HepG2 (cell line): ENCODE results near the gene DOCK3. TPM values are rescaled to one million over a fixed set of nuclear protein-coding genes. Genes with fewer than 3 reads are reported as not detected.

Source experiments
- ATAC-seq: fragments of 200-7000 bp; cut with Tn5 transposase; 3 replicates; pipeline ENCODE4 v1.9.1; 2020; ENCODE audit warnings: mild to moderate bottlenecking, moderate library complexity
- BruUV-seq: library from RNA; stranded (reverse); fragments of 400-500 nt; replicated peaks from 2 replicates; lab custom pipeline; 2021; lab: Mats Ljungman, UMichigan
- CTCF ChIA-PET: fragments of 300-600 bp; formaldehyde crosslinking; extraction: SDS; loops from one replicate; lab custom pipeline; 2021; ENCODE audit warnings: low total read pairs, inconsistent platforms, low intra/inter-chr PET ratio; lab: Yijun Ruan, JAX
- POLR2A ChIA-PET: fragments of 350-600 bp; sonication (Branson Sonifier 250); formaldehyde crosslinking; loops from one replicate; lab custom pipeline; 2020; ENCODE audit warnings: antibody characterized with exemption, inconsistent platforms; lab: Yijun Ruan, JAX
- DNase-seq: peaks from one replicate; pipeline ENCODE4 v3.0.0-alpha.2; 2015; ENCODE audit warnings: low spot score
- FAIRE-seq: peaks from 3 replicates; lab custom pipeline; 2011; peaks lifted over from hg19 to GRCh38; lab: Jason Lieb, UNC
- H2AFZ ChIP-seq: one replicate; pipeline ENCODE4 v1.6.1; 2011; ENCODE audit warnings: low read length, inconsistent platforms
- H3K27ac ChIP-seq: fragments of 300-600 bp; 3 replicates; pipeline ENCODE4 v1.8.0; 2011; ENCODE audit warnings: mixed run types, mild to moderate bottlenecking, mixed read lengths, low read length, inconsistent platforms; ENCODE audit not compliant: insufficient read depth; ENCODE audit errors: extremely low read length
- H3K27me3 ChIP-seq, 2 experiments: fragments of 200-600 bp in 1 of 2; 2 replicates in 1 of 2; 3 replicates in 1 of 2; pipeline versions ENCODE4 v1.6.0 to v1.8.0; 2011; ENCODE audit warnings: low read length in 2 of 2, mild to moderate bottlenecking in 2 of 2, moderate library complexity in 2 of 2, inconsistent platforms in 1 of 2; ENCODE audit not compliant: insufficient read depth in 2 of 2, control insufficient read depth in 1 of 2
- H3K36me3 ChIP-seq, 2 experiments: fragments of 200-600 bp in 1 of 2; replicated peaks in 1 of 2; 2 replicates in 1 of 2; 3 replicates in 1 of 2; pipeline versions ENCODE4 v1.5.1 to v1.8.0; 2011; ENCODE audit warnings: low read length in 2 of 2, inconsistent platforms in 1 of 2; ENCODE audit not compliant: insufficient read depth in 2 of 2, control insufficient read depth in 1 of 2
- H3K4me1 ChIP-seq: 2 replicates; pipeline ENCODE4 v1.5.1; 2012; ENCODE audit warnings: low read length, inconsistent platforms; ENCODE audit not compliant: insufficient read depth
- H3K4me2 ChIP-seq: 2 replicates; pipeline ENCODE4 v1.6.0; 2011; ENCODE audit warnings: low read depth, low read length, inconsistent platforms
- H3K4me3 ChIP-seq, 3 experiments: fragments of 200-600 bp in 1 of 3; sonication (generic), shearing (Covaris generic) in 1 of 3; replicated peaks in 1 of 3; 2 replicates each; pipeline ENCODE4 v1.5.1; 2011 to 2016; ENCODE audit warnings: low read length in 3 of 3, inconsistent platforms in 2 of 3, low read depth in 2 of 3, mild to moderate bottlenecking in 2 of 3, control low read depth in 1 of 3, mixed read lengths in 1 of 3; ENCODE audit not compliant: insufficient read depth in 1 of 3
- H3K79me2 ChIP-seq: one replicate; pipeline ENCODE4 v1.6.1; 2011; ENCODE audit warnings: low read length, inconsistent platforms; ENCODE audit not compliant: insufficient read depth
- H3K9ac ChIP-seq: 2 replicates; pipeline ENCODE4 v1.6.0; 2011; ENCODE audit warnings: mild to moderate bottlenecking, low read depth, low read length, inconsistent platforms; ENCODE audit not compliant: insufficient read depth
- H3K9me3 ChIP-seq: 2 replicates; pipeline ENCODE4 v1.5.1; 2012; ENCODE audit warnings: mild to moderate bottlenecking, low read length
- H4K20me1 ChIP-seq: 2 replicates; pipeline ENCODE4 v1.6.0; 2011; ENCODE audit warnings: inconsistent platforms, mild to moderate bottlenecking, low read length, moderate library complexity; ENCODE audit not compliant: insufficient read depth
- ADNP ChIP-seq: sonication (generic); formaldehyde crosslinking; IDR thresholded peaks from 2 replicates; pipeline ENCODE4 v1.4.0; 2020; ENCODE audit warnings: missing genetic modification reagents
- CEBPB ChIP-seq: IDR thresholded peaks from 2 replicates; pipeline ENCODE4 v1.6.1; 2011; ENCODE audit warnings: low read depth, low read length, improper control_type of control experiment, borderline replicate concordance
- ELF3 ChIP-seq: IDR thresholded peaks from 2 replicates; pipeline ENCODE4 v1.6.1; 2016; ENCODE audit warnings: missing genetic modification reagents, missing compliant biosample characterization
- FOXA1 ChIP-seq, 2 experiments: fragments of 450-650 bp in 1 of 2; sonication (generic) in 1 of 2; formaldehyde crosslinking in 1 of 2; IDR thresholded peaks; 2 replicates each; pipeline versions ENCODE4 v1.4.0 to v1.6.1; 2016 to 2020; ENCODE audit warnings: missing genetic modification reagents in 1 of 2
- PAF1 ChIP-seq: IDR thresholded peaks from 2 replicates; pipeline ENCODE4 v1.6.1; 2016; ENCODE audit warnings: missing genetic modification reagents, missing compliant biosample characterization
- ZNF564 ChIP-seq: sonication (generic); formaldehyde crosslinking; IDR thresholded peaks from 2 replicates; pipeline ENCODE4 v1.8.1; 2023; ENCODE audit warnings: mild to moderate bottlenecking, missing genetic modification reagents
- WGBS: methylation state at CpG from one replicate; pipeline ENCODE4 v1.1.6; 2017; ENCODE audit warnings: low lambda C conversion rate; 5-methylcytosine and 5-hydroxymethylcytosine counted together
- in situ Hi-C: cut with HindIII; loops from 2 replicates; pipeline ENCODE4 v1.10.0; 2017; ENCODE audit warnings: low pct_unique_long_range_greater_than_20kb; ENCODE audit not compliant: extremely low pct_ligation_motif_present
- intact Hi-C: fragments of 100-400 bp; cut with micrococcal nuclease; formaldehyde crosslinking; loops from one replicate; pipeline ENCODE4 v1.10.0; 2022; ENCODE audit not compliant: unreplicated experiment
- polyA plus RNA-seq, 8 experiments: library from polyadenylated mRNA; depleted of rRNA in 3 of 8; stranded (reverse) in 7 of 8; unstranded in 1 of 8; fragments of >200 nt; fragmentation: Illumina TruSeq in 4 of 8; extraction: Trizol in 4 of 8; gene quantifications; 2 replicates each; pipeline versions ENCODE4 v1.2.1 to v1.2.3, GENCODE V29; 2011 to 2016; ENCODE audit warnings: low read depth in 4 of 8, missing spikeins in 1 of 8, mixed read lengths in 1 of 8; ENCODE audit not compliant: insufficient read depth in 1 of 8
- total RNA-seq, 5 experiments: library from RNA; depleted of rRNA; stranded (reverse); fragments of >200 nt; fragmentation: Illumina TruSeq; extraction: Trizol; gene quantifications; 2 replicates each; pipeline ENCODE4 v1.2.3, GENCODE V29; 2016; ENCODE audit warnings: low read depth in 1 of 5
- TF ChIP-seq, protein P1 (sequence below): sonication (generic); formaldehyde crosslinking; IDR thresholded peaks from 2 replicates; pipeline ENCODE4 v1.4.0; 2020; ENCODE audit warnings: mild to moderate bottlenecking, missing genetic modification reagents, borderline replicate concordance
- TF ChIP-seq, protein P2 (sequence below): sonication (generic); formaldehyde crosslinking; IDR thresholded peaks from 2 replicates; pipeline ENCODE4 v1.4.0; 2020; ENCODE audit warnings: missing genetic modification reagents
- TF ChIP-seq, protein P3 (sequence below): sonication (generic); formaldehyde crosslinking; IDR thresholded peaks from 2 replicates; pipeline ENCODE4 v1.5.1; 2020; ENCODE audit warnings: mild to moderate bottlenecking, missing genetic modification reagents, borderline replicate concordance
- TF ChIP-seq, protein P4 (sequence below): sonication (generic); formaldehyde crosslinking; IDR thresholded peaks from 2 replicates; pipeline ENCODE4 v1.5.0; 2020; ENCODE audit warnings: missing genetic modification reagents

The DOCK3 gene
- total and polyA plus RNA-seq, 2 of the 13 experiments (the other 11 are each of a cell fraction or from before 2014, with no cell fraction given), result not detected

DNA sequence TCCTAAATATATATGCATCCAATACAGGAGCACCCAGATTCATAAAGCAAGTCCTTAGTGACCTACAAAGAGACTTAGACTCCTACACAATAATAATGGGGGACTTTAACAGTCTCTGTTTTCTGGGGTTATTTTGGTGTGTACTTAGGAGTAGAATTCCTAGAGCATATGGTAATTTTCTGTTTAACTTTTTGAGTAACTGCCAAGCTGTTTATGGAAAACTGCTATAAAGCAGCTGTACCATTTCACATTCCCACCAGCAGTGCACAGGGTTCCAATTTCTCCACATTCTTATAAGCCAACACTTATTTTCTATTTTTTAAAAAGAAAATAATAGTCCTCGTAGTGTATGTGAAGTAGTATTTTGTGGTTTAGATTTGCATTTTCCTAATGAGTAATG lies 68.9 kb downstream of the DOCK3 start:
- Histone ChIP-seq H3K4me2 (no peak overlapping the region), H2AFZ (no peak overlapping the region), H3K27ac (no peak overlapping the region), H3K9me3 (no peaks in the 10 kb centered on the region), H3K4me1 (no peaks in the 10 kb centered on the region), H3K79me2 (no peaks in the 10 kb centered on the region), H3K4me3 (no peak overlapping the region), H3K9ac (no peak overlapping the region), H3K36me3 (no peaks in the 10 kb centered on the region), H4K20me1 (no peaks in the 10 kb centered on the region), H3K27me3 (peaks cover 0 to 4% of the 10 kb centered on the region in 2 experiments; a peak in 2 of 5 replicates)
- FAIRE-seq (no peak), ATAC-seq (no peak), DNase-seq (no peak)
- WGBS, result 6% methylated on average over 1 of the region's 1 CpG
- in situ Hi-C loops (no loop called here), intact Hi-C loops (no loop called here)
- POLR2A ChIA-PET, result no interaction called here
- CTCF ChIA-PET, result no interaction called here
- BruUV-seq, result no TSS peak
- no peak for TF ChIP-seq ZNF564 (CRISPR knock-in tag)
- TF ChIP-seq, protein P1, sequence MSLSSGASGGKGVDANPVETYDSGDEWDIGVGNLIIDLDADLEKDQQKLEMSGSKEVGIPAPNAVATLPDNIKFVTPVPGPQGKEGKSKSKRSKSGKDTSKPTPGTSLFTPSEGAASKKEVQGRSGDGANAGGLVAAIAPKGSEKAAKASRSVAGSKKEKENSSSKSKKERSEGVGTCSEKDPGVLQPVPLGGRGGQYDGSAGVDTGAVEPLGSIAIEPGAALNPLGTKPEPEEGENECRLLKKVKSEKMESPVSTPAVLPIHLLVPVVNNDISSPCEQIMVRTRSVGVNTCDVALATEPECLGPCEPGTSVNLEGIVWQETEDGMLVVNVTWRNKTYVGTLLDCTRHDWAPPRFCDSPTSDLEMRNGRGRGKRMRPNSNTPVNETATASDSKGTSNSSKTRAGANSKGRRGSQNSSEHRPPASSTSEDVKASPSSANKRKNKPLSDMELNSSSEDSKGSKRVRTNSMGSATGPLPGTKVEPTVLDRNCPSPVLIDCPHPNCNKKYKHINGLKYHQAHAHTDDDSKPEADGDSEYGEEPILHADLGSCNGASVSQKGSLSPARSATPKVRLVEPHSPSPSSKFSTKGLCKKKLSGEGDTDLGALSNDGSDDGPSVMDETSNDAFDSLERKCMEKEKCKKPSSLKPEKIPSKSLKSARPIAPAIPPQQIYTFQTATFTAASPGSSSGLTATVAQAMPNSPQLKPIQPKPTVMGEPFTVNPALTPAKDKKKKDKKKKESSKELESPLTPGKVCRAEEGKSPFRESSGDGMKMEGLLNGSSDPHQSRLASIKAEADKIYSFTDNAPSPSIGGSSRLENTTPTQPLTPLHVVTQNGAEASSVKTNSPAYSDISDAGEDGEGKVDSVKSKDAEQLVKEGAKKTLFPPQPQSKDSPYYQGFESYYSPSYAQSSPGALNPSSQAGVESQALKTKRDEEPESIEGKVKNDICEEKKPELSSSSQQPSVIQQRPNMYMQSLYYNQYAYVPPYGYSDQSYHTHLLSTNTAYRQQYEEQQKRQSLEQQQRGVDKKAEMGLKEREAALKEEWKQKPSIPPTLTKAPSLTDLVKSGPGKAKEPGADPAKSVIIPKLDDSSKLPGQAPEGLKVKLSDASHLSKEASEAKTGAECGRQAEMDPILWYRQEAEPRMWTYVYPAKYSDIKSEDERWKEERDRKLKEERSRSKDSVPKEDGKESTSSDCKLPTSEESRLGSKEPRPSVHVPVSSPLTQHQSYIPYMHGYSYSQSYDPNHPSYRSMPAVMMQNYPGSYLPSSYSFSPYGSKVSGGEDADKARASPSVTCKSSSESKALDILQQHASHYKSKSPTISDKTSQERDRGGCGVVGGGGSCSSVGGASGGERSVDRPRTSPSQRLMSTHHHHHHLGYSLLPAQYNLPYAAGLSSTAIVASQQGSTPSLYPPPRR (CRISPR knock-in tag), result no peak
- TF ChIP-seq ADNP (CRISPR knock-in tag), result no peak
- no peak for TF ChIP-seq CEBPB
- TF ChIP-seq PAF1 (CRISPR knock-in tag), result no peak
- no peak for TF ChIP-seq FOXA1 (IDR thresholded peaks at IDR 0.05)
- no peak for TF ChIP-seq FOXA1 (CRISPR knock-in tag; IDR thresholded peaks at IDR 0.05)
- TF ChIP-seq, protein P2, sequence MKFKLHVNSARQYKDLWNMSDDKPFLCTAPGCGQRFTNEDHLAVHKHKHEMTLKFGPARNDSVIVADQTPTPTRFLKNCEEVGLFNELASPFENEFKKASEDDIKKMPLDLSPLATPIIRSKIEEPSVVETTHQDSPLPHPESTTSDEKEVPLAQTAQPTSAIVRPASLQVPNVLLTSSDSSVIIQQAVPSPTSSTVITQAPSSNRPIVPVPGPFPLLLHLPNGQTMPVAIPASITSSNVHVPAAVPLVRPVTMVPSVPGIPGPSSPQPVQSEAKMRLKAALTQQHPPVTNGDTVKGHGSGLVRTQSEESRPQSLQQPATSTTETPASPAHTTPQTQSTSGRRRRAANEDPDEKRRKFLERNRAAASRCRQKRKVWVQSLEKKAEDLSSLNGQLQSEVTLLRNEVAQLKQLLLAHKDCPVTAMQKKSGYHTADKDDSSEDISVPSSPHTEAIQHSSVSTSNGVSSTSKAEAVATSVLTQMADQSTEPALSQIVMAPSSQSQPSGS (CRISPR knock-in tag), result no peak
- TF ChIP-seq, protein P3, sequence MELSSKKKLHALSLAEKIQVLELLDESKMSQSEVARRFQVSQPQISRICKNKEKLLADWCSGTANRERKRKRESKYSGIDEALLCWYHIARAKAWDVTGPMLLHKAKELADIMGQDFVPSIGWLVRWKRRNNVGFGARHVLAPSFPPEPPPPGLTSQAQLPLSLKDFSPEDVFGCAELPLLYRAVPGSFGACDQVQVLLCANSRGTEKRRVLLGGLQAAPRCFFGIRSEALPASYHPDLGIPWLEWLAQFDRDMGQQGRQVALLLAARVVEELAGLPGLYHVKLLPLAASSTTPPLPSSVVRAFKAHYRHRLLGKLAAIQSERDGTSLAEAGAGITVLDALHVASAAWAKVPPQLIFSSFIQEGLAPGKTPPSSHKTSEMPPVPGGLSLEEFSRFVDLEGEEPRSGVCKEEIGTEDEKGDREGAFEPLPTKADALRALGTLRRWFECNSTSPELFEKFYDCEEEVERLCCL (CRISPR knock-in tag), result no peak
- TF ChIP-seq, protein P4, sequence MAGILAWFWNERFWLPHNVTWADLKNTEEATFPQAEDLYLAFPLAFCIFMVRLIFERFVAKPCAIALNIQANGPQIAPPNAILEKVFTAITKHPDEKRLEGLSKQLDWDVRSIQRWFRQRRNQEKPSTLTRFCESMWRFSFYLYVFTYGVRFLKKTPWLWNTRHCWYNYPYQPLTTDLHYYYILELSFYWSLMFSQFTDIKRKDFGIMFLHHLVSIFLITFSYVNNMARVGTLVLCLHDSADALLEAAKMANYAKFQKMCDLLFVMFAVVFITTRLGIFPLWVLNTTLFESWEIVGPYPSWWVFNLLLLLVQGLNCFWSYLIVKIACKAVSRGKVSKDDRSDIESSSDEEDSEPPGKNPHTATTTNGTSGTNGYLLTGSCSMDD (CRISPR knock-in tag), result no peak
- TF ChIP-seq ELF3, result no peak
